GM18870 (cell line): ENCODE data around the gene MUTYH.
"Not testable (repeated sequence)": the region's sequence is repeated elsewhere in the genome, so short reads cannot be mapped to it uniquely, and the experiment has no call there.

Experiments
- ATAC-seq: cut with Tn5 transposase; IDR thresholded peaks from one replicate; pipeline ENCODE4 v1.9.1; 2021; ENCODE audit warnings: moderate library complexity; ENCODE audit not compliant: unreplicated experiment

MUTYH gene

GRCh38 chr1:45339789-45340558 is at the start of gene MUTYH, which contains the start of gene TOE1:
TSS of gene MUTYH (minus strand) at chr1:45340440. CDS start at chr1:45334505, 5,935 bp downstream.
TSS of gene TOE1 (plus strand) at chr1:45340170. CDS start at chr1:45340253, 83 bp downstream.
- ATAC-seq, result peak; percentile 60

- ATAC-seq, result no peak
Observed at GRCh38 chr1:45386219-45386618, 46.0 kb upstream of the MUTYH start.

- ATAC-seq, result no peak
Observed at GRCh38 chr1:45385302-45385701, 45.1 kb upstream of the MUTYH start.

GRCh38 chr1:45384213-45384612 is 44.0 kb upstream of the MUTYH start:
- not testable (repeated sequence) for ATAC-seq

- no peak for ATAC-seq
Observed at GRCh38 chr1:45383191-45383590, 43.0 kb upstream of the MUTYH start.

- ATAC-seq, result no peak
Observed at GRCh38 chr1:45381243-45381642, 41.0 kb upstream of the MUTYH start.

- ATAC-seq, result no peak
Observed at GRCh38 chr1:45380730-45381129, 40.5 kb upstream of the MUTYH start.

GRCh38 chr1:45380125-45380524 is 39.9 kb upstream of the MUTYH start:
- no peak for ATAC-seq

GRCh38 chr1:45379524-45379923 is 39.3 kb upstream of the MUTYH start:
- no peak for ATAC-seq

GRCh38 chr1:45378184-45378583 is 37.9 kb upstream of the MUTYH start:
- ATAC-seq, result no peak

- no peak for ATAC-seq
Observed at GRCh38 chr1:45375104-45376090, 35.2 kb upstream of the MUTYH start.

GRCh38 chr1:45373573-45373972 is 33.3 kb upstream of the MUTYH start:
- ATAC-seq, result no peak

GRCh38 chr1:45370575-45370974 is 30.3 kb upstream of the MUTYH start:
- peak; percentile 47 for ATAC-seq

GRCh38 chr1:45365051-45365450 is 24.8 kb upstream of the MUTYH start:
- ATAC-seq, result peak; percentile 60

- ATAC-seq, result no peak
Observed at GRCh38 chr1:45364294-45364693, 24.1 kb upstream of the MUTYH start.

- ATAC-seq, result not testable (repeated sequence)
Observed at GRCh38 chr1:45360981-45361380, 20.7 kb upstream of the MUTYH start.

GRCh38 chr1:45359882-45360513 is 19.8 kb upstream of the MUTYH start:
- ATAC-seq, result no peak

GRCh38 chr1:45356186-45356585 is 15.9 kb upstream of the MUTYH start:
- no peak for ATAC-seq

GRCh38 chr1:45355683-45356082 is 15.4 kb upstream of the MUTYH start:
- ATAC-seq, result no peak

- no peak for ATAC-seq
Observed at GRCh38 chr1:45354838-45355237, 14.6 kb upstream of the MUTYH start.

GRCh38 chr1:45353685-45354084 is 13.4 kb upstream of the MUTYH start:
- no peak for ATAC-seq
